MM.1S (cell line): Measurements from ENCODE around the gene HDAC9.

Experiments used
- CTCF ChIP-seq: fragments of 300-600 bp; sonication (generic); IDR thresholded peaks from 2 replicates; pipeline ENCODE4 v1.5.1; 2016; ENCODE audit warnings: antibody characterized with exemption, low read length, mixed read lengths
- EZH2 ChIP-seq: fragments of 300-600 bp; sonication (generic); optimal IDR thresholded peaks from 2 replicates; pipeline ENCODE3; 2017; ENCODE audit warnings: low read depth, mild to moderate bottlenecking, antibody characterized with exemption, low read length, mixed read lengths

- TF ChIP-seq CTCF, result no peak
- no peak for TF ChIP-seq EZH2
These were observed 197.9 kb downstream of the HDAC9 start for GRCh38 chr7:18693406-18693805.
